ENCODE data around the gene ANKRD27. TPM values are rescaled to one million over a fixed set of nuclear protein-coding genes. Genes with fewer than 3 reads are reported as not detected.
"Not testable (repeated sequence)": the region's sequence is repeated elsewhere in the genome, so short reads cannot be mapped to it uniquely, and the experiment has no call there.

ANKRD27 gene
- total and polyA plus RNA-seq, 2 donors (not counting 1 experiment from before 2014, with no cell fraction given), result 12.9 to 43.8 TPM

DNA sequence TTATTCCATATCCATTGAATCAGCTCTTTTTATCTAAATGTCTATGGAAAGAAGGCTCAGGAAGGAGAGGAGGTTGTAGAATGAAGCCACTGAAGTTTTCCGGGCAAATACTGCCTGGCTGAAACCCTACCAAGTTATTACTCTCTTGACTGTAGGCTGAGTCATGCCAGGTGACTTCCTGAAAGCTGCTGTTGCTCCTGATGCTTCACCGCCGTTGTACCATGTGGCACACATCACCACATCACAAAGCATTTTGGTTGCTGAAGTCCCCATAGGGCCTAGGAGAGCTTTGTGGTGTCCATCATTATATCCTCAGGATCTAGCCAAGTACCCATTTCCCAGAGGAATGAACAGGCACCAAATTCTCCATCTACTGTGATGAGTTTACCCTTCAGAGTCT is 33.5 kb upstream of the ANKRD27 start:
- H3K27me3 ChIP-seq (replicated peaks in 1 of 4; ENCODE audit: control extremely low read depth in 1 of 4, control insufficient read depth in 3 of 4, insufficient read depth in 4 of 4, low read length in 3 of 4), result no peaks in the 10 kb centered on the region
- H3K4me1 ChIP-seq (ENCODE audit: control insufficient read depth in 2 of 2, insufficient read depth in 2 of 2, low read length in 2 of 2), result no peaks in the 10 kb centered on the region
- POLR2A ChIA-PET, result no interaction called here
- ATAC-seq (ENCODE audit: low read depth) (no peak), DNase-seq (no peak)
- peaks cover 0 to 12% of the 10 kb centered on the region in 2 experiments for H3K36me3 ChIP-seq (replicated peaks in 1 of 2; ENCODE audit: control extremely low read depth in 1 of 2, control insufficient read depth in 1 of 2, extremely low read depth in 1 of 2, insufficient read depth in 2 of 2, low read length in 1 of 2)
- H3K9me3 Mint-ChIP-seq (ENCODE audit: insufficient read depth), result no peaks in the 10 kb centered on the region
- CTCF ChIA-PET, result no interaction called here
- H3K27me3 Mint-ChIP-seq, result no peaks in the 10 kb centered on the region
- H3K79me2 ChIP-seq (ENCODE audit: control insufficient read depth, insufficient read depth, low read length), result peaks cover 22% of the 10 kb centered on the region
- H4K20me1 ChIP-seq (ENCODE audit: control insufficient read depth, insufficient read depth, low read length, poor library complexity, severe bottlenecking), result no peaks in the 10 kb centered on the region
- TF ChIP-seq, protein P1, sequence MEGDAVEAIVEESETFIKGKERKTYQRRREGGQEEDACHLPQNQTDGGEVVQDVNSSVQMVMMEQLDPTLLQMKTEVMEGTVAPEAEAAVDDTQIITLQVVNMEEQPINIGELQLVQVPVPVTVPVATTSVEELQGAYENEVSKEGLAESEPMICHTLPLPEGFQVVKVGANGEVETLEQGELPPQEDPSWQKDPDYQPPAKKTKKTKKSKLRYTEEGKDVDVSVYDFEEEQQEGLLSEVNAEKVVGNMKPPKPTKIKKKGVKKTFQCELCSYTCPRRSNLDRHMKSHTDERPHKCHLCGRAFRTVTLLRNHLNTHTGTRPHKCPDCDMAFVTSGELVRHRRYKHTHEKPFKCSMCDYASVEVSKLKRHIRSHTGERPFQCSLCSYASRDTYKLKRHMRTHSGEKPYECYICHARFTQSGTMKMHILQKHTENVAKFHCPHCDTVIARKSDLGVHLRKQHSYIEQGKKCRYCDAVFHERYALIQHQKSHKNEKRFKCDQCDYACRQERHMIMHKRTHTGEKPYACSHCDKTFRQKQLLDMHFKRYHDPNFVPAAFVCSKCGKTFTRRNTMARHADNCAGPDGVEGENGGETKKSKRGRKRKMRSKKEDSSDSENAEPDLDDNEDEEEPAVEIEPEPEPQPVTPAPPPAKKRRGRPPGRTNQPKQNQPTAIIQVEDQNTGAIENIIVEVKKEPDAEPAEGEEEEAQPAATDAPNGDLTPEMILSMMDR (IDR thresholded peaks at IDR 0.05), result no peak
- TF ChIP-seq EZH2 (IDR thresholded peaks at IDR 0.05; ENCODE audit: borderline replicate concordance, insufficient read depth, low read depth, low read length, poor library complexity, severe bottlenecking), result no peak
- H3K9me3 ChIP-seq (ENCODE audit: control extremely low read depth in 1 of 3, control insufficient read depth in 2 of 3, insufficient read depth in 1 of 3, low read length in 2 of 3), result peaks cover 0 to 23% (median 7%) of the 10 kb centered on the region in 3 donors
- no peak overlapping the region for H3K4me3 ChIP-seq (ENCODE audit: control extremely low read depth in 1 of 5, extremely low read depth in 1 of 5, insufficient read depth in 1 of 5, low read depth in 2 of 5, low read length in 4 of 5)
- WGBS (ENCODE audit: insufficient coverage), result 25% methylated on average over 2 of the region's 3 CpGs
- H3K4me2 ChIP-seq (replicated peaks; ENCODE audit: low read depth, low read length, poor library complexity, severe bottlenecking), result no peak overlapping the region
- no peak overlapping the region for H2AFZ ChIP-seq (ENCODE audit: insufficient read depth, low read depth, low read length, poor library complexity, severe bottlenecking)
- peaks cover 1% of the 10 kb centered on the region for H3K4me1 Mint-ChIP-seq
- H3K27ac Mint-ChIP-seq, result no peak overlapping the region
- no peak overlapping the region for H3K27ac ChIP-seq (ENCODE audit: low read length in 2 of 2)
- H3K9ac ChIP-seq (ENCODE audit: low read length), result no peak overlapping the region
- intact Hi-C loops (cut with micrococcal nuclease), result no loop called here
- no peak overlapping the region for H3K4me3 Mint-ChIP-seq

DNA sequence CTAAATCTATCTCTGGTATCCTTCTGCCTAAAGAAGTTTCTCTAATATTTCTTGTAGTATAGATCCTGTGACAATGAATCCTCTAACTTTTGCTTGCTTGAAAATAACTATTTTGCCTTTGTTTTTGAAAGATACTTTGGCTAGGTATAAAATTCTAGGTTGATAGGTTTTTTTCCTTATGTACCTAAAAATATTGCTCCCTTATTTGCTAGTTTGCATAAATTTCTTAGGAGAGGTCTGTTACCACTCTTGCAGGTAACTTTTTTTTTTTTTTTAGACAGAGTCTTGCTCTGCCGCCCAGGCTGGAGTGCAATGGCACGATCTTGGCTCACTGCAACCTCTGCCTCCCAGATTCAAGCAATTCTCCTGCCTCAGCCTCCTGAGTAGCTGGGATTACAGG is 29.0 kb upstream of the ANKRD27 start:
- CTCF ChIA-PET; H3K27me3 ChIP-seq (replicated peaks in 1 of 4; ENCODE audit: control extremely low read depth in 1 of 4, control insufficient read depth in 3 of 4, insufficient read depth in 4 of 4, low read length in 3 of 4); H3K4me1 Mint-ChIP-seq; H3K9ac ChIP-seq (ENCODE audit: low read length); POLR2A ChIA-PET; intact Hi-C loops (cut with micrococcal nuclease); H3K4me3 ChIP-seq (ENCODE audit: control extremely low read depth in 1 of 5, extremely low read depth in 1 of 5, insufficient read depth in 1 of 5, low read depth in 2 of 5, low read length in 4 of 5); DNase-seq; H4K20me1 ChIP-seq (ENCODE audit: control insufficient read depth, insufficient read depth, low read length, poor library complexity, severe bottlenecking); ATAC-seq (ENCODE audit: low read depth); H3K27ac ChIP-seq (ENCODE audit: low read length in 2 of 2); H2AFZ ChIP-seq (ENCODE audit: insufficient read depth, low read depth, low read length, poor library complexity, severe bottlenecking); H3K4me3 Mint-ChIP-seq; H3K27me3 Mint-ChIP-seq; H3K4me1 ChIP-seq (ENCODE audit: control insufficient read depth in 2 of 2, insufficient read depth in 2 of 2, low read length in 2 of 2); H3K9me3 Mint-ChIP-seq (ENCODE audit: insufficient read depth); H3K27ac Mint-ChIP-seq; H3K4me2 ChIP-seq (replicated peaks; ENCODE audit: low read depth, low read length, poor library complexity, severe bottlenecking): not testable (repeated sequence)
- WGBS (ENCODE audit: insufficient coverage), result no CpG with 5 or more reads among the region's 2 CpGs
- H3K9me3 ChIP-seq (ENCODE audit: control extremely low read depth in 1 of 3, control insufficient read depth in 2 of 3, insufficient read depth in 1 of 3, low read length in 2 of 3), result peaks cover 2 to 38% (median 14%) of the 10 kb centered on the region in 3 donors
- peaks cover 0 to 11% of the 10 kb centered on the region in 2 experiments for H3K36me3 ChIP-seq (replicated peaks in 1 of 2; ENCODE audit: control extremely low read depth in 1 of 2, control insufficient read depth in 1 of 2, extremely low read depth in 1 of 2, insufficient read depth in 2 of 2, low read length in 1 of 2)
- peaks cover 35% of the 10 kb centered on the region for H3K79me2 ChIP-seq (ENCODE audit: control insufficient read depth, insufficient read depth, low read length)
